MM.1S (cell line): ENCODE measurements around the gene EEF1A1.
A peak's percentile ranks its signal among the peaks of the same experiment; 100 is the strongest.
"Not testable (repeated sequence)": the region's sequence is repeated elsewhere in the genome, so short reads cannot be mapped to it uniquely, and the experiment has no call there.

Experiments used
- DNase-seq: peaks from one replicate; pipeline ENCODE4 v3.0.0-alpha.2; 2015
- H2AFZ ChIP-seq: fragments of 300-600 bp; sonication (generic); 2 replicates; pipeline ENCODE4 v1.6.0; 2016; ENCODE audit warnings: antibody characterized with exemption, low read length
- H3F3A ChIP-seq: fragments of 300-600 bp; sonication (generic); 2 replicates; pipeline ENCODE4 v1.6.1; 2016; ENCODE audit warnings: mild to moderate bottlenecking, antibody characterized with exemption, low read length, moderate library complexity, mixed read lengths; ENCODE audit not compliant: insufficient read depth
- H3K27ac ChIP-seq: fragments of 300-600 bp; sonication (generic); 2 replicates; pipeline ENCODE4 v1.5.1; 2016; ENCODE audit warnings: mild to moderate bottlenecking, low read length
- H3K27me3 ChIP-seq: fragments of 300-600 bp; sonication (generic); replicated peaks from 2 replicates; pipeline ENCODE4 v1.6.0; 2016; ENCODE audit warnings: low read length; ENCODE audit not compliant: insufficient read depth
- H3K36me3 ChIP-seq: fragments of 300-600 bp; sonication (generic); replicated peaks from 2 replicates; pipeline ENCODE4 v1.6.1; 2016; ENCODE audit warnings: mild to moderate bottlenecking, low read length, mixed read lengths; ENCODE audit not compliant: insufficient read depth
- H3K4me1 ChIP-seq: fragments of 300-600 bp; sonication (generic); 2 replicates; pipeline ENCODE4 v1.6.1; 2016; ENCODE audit warnings: low read length, mixed read lengths
- H3K4me2 ChIP-seq: fragments of 300-600 bp; sonication (generic); 2 replicates; pipeline ENCODE4 v1.6.0; 2016; ENCODE audit warnings: low read depth, low read length
- H3K4me3 ChIP-seq: fragments of 300-600 bp; sonication (generic); 2 replicates; pipeline ENCODE4 v1.5.1; 2016; ENCODE audit warnings: low read length, mixed read lengths
- H3K79me2 ChIP-seq: fragments of 300-600 bp; sonication (generic); 2 replicates; pipeline ENCODE4 v1.6.1; 2016; ENCODE audit warnings: mixed run types, low read length, mixed read lengths
- H3K9ac ChIP-seq: fragments of 300-600 bp; sonication (generic); 2 replicates; pipeline ENCODE4 v1.6.1; 2016; ENCODE audit warnings: low read length, mixed read lengths
- H3K9me2 ChIP-seq: fragments of 300-600 bp; sonication (generic); replicated peaks from 2 replicates; pipeline ENCODE4 v1.6.1; 2016; ENCODE audit warnings: mild to moderate bottlenecking, low read length, mixed read lengths; ENCODE audit not compliant: insufficient read depth
- H3K9me3 ChIP-seq: fragments of 300-600 bp; sonication (generic); replicated peaks from 2 replicates; pipeline ENCODE4 v1.6.1; 2016; ENCODE audit warnings: mild to moderate bottlenecking, low read length, mixed read lengths; ENCODE audit not compliant: insufficient read depth
- H4K20me1 ChIP-seq: fragments of 300-600 bp; sonication (generic); 2 replicates; pipeline ENCODE4 v1.6.1; 2016; ENCODE audit warnings: mild to moderate bottlenecking, low read length, moderate library complexity, mixed read lengths; ENCODE audit not compliant: insufficient read depth
- EZH2 ChIP-seq: fragments of 300-600 bp; sonication (generic); optimal IDR thresholded peaks from 2 replicates; pipeline ENCODE3; 2017; ENCODE audit warnings: low read depth, mild to moderate bottlenecking, antibody characterized with exemption, low read length, mixed read lengths
- EZH2phosphoT487 ChIP-seq: fragments of 300-600 bp; sonication (generic); IDR thresholded peaks from 2 replicates; pipeline ENCODE4 v1.6.1; 2018; ENCODE audit warnings: antibody characterized with exemption, low read length
- TF ChIP-seq, protein P1 (sequence below): fragments of 300-600 bp; sonication (generic); IDR thresholded peaks from 2 replicates; pipeline ENCODE4 v1.5.1; 2016; ENCODE audit warnings: antibody characterized with exemption, low read length, mixed read lengths

EEF1A1 gene

DNA sequence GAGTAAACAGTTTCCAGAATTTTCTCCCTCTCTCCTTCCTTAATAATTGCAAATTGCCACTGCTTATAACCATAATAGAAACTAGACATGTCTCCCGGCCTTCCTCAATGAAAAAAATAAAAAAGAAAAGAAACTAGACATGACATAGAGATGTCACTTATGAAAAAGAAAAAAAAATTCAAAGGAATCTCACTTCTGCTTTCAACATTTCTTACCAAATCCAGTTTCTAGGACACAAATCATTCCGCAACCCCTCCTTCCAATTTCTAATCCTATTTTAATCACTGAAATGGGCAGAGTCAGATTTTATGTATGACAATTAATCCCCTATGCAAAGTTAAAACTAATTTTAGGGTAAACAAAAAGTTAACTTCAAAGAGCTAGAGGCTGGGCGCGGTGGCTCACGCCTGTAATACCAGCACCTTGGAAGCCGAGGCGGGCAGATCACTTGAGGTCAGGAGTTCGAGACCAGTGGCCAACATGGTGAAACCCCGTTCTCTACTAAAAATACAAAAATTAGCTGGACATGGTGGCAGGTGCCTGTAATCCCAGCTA lies 40.1 kb upstream of the EEF1A1 start:
- Histone ChIP-seq H3K9me2 (no peaks in the 10 kb centered on the region), H3K4me2 (peak overlapping the region; percentile 40), H4K20me1 (no peaks in the 10 kb centered on the region), H2AFZ (peak overlapping the region; percentile 9), H3F3A (peaks cover 10% of the 10 kb centered on the region), H3K36me3 (no peaks in the 10 kb centered on the region), H3K9ac (peak overlapping the region; percentile 28; the same call in 1 of the 2 replicates), H3K27ac (peak overlapping the region; percentile 66; the same call in 1 of the 2 replicates), H3K9me3 (no peaks in the 10 kb centered on the region), H3K79me2 (no peaks in the 10 kb centered on the region), H3K4me3 (peak overlapping the region; percentile 12; the same call in 1 of the 2 replicates), H3K27me3 (no peaks in the 10 kb centered on the region), H3K4me1 (0 out of 2 replicates have a peak, but pooled peaks cover 9% of the 10 kb centered on the region)
- TF ChIP-seq EZH2phosphoT487 = no peak
- TF ChIP-seq, protein P1, sequence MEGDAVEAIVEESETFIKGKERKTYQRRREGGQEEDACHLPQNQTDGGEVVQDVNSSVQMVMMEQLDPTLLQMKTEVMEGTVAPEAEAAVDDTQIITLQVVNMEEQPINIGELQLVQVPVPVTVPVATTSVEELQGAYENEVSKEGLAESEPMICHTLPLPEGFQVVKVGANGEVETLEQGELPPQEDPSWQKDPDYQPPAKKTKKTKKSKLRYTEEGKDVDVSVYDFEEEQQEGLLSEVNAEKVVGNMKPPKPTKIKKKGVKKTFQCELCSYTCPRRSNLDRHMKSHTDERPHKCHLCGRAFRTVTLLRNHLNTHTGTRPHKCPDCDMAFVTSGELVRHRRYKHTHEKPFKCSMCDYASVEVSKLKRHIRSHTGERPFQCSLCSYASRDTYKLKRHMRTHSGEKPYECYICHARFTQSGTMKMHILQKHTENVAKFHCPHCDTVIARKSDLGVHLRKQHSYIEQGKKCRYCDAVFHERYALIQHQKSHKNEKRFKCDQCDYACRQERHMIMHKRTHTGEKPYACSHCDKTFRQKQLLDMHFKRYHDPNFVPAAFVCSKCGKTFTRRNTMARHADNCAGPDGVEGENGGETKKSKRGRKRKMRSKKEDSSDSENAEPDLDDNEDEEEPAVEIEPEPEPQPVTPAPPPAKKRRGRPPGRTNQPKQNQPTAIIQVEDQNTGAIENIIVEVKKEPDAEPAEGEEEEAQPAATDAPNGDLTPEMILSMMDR = no peak
- no peak for TF ChIP-seq EZH2
- peak; percentile 30 for DNase-seq

DNA sequence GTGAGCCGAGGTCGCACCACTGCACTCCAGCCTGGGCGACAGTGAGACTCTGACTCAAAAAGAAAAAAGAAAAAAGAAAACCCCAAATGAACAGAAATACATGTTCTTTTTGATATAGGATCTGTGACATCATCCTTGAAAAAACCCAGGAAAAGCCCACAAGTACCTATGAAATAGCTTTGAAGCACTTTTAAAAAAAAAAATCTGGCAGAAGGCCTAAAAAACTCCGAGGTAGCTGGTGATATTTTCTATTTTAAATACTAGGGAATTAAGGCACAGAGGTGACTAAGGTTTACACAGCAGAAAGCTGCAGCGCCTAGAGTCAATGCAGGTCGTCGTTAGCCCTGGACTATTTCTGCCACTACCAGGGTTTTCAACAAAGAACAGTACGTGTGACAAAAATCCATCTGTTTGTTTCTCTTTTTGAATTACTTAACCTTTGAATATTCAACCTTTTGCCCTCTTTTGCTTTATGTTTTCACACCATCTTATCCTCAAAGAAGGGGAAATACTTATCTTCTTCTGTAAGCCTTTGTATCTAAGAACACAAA lies 39.4 kb upstream of the EEF1A1 start:
- Histone ChIP-seq H3K27ac (peak overlapping the region; percentile 66; the same call in 1 of the 2 replicates), H3K9me3 (no peaks in the 10 kb centered on the region), H2AFZ (0 out of 2 replicates have a peak overlapping the region, but pooled peaks have one; percentile 9), H3K9me2 (no peaks in the 10 kb centered on the region), H3K9ac (no peak overlapping the region; the same call in 1 of the 2 replicates), H3K79me2 (no peaks in the 10 kb centered on the region), H3K27me3 (no peaks in the 10 kb centered on the region), H3K4me1 (0 out of 2 replicates have a peak, but pooled peaks cover 9% of the 10 kb centered on the region), H3K4me2 (peak overlapping the region; percentile 40), H4K20me1 (no peaks in the 10 kb centered on the region), H3F3A (peaks cover 10% of the 10 kb centered on the region), H3K36me3 (no peaks in the 10 kb centered on the region), H3K4me3 (peak overlapping the region; percentile 12; the same call in 1 of the 2 replicates)
- TF ChIP-seq, protein P1 = no peak
- no peak for TF ChIP-seq EZH2phosphoT487
- TF ChIP-seq EZH2 = no peak
- DNase-seq = peak; percentile 25

DNA sequence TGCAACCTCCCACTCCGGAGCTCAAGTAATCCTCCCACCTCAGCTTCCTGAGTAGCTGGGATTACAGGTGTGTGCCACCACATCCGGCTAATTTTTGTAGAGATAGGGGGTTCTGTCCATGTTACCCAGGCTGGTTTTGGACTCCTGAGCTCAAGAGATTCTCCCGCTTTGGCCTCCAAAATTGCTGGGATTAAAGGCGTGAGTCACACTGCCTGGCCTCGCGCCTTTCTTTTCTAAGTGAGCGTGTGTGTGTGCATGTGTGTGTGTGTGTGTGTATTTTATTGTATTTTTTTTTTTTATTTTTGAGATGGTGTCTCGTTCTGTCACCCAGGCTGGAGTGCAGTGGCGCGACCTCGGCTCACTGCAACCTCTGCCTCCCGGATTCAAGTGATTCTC lies 38.6 kb upstream of the EEF1A1 start:
- not testable (repeated sequence) for H2AFZ ChIP-seq, H3K9me2 ChIP-seq, H3F3A ChIP-seq, H3K4me3 ChIP-seq, DNase-seq, H3K4me2 ChIP-seq, H3K9ac ChIP-seq, H4K20me1 ChIP-seq, H3K36me3 ChIP-seq, H3K79me2 ChIP-seq, H3K27ac ChIP-seq, H3K4me1 ChIP-seq, H3K9me3 ChIP-seq, H3K27me3 ChIP-seq
